Heart right ventricle (tissue), 16 donors: ENCODE results near the gene KLHL12. TPM values are rescaled to one million over a fixed set of nuclear protein-coding genes. Genes with fewer than 3 reads are reported as not detected.
A peak's percentile ranks its signal among the peaks of the same experiment; 100 is the strongest.

Experiments used
- ATAC-seq, 8 donors: fragments of 200-7000 bp; cut with Tn5 transposase; one replicate each; pipeline ENCODE4 v1.9.1; 2020; ENCODE audit warnings: mild to moderate bottlenecking in 8 of 8, moderate library complexity in 8 of 8, moderate number of reproducible peaks in 1 of 8
- DNase-seq, 2 donors: peaks; one replicate each; pipeline ENCODE4 v3.0.0-alpha.2; 2020
- H3K27ac ChIP-seq, 10 donors: fragments of 200-600 bp; sonication (generic) in 2 of 10; one replicate each; pipeline versions ENCODE4 v1.5.0 to v1.8.0; 2020 to 2022; ENCODE audit warnings: mild to moderate bottlenecking in 3 of 10
- H3K27me3 ChIP-seq, 7 donors: fragments of 200-600 bp; one replicate each; pipeline ENCODE4 v1.8.0; 2021 to 2022; ENCODE audit warnings: mild to moderate bottlenecking in 2 of 7
- H3K36me3 ChIP-seq, 9 donors: fragments of 200-600 bp; sonication (generic) in 1 of 9; one replicate each; pipeline versions ENCODE4 v1.5.0 to v1.8.0; 2020 to 2022; ENCODE audit warnings: mild to moderate bottlenecking in 2 of 9
- H3K4me1 ChIP-seq, 9 donors: fragments of 200-600 bp; sonication (generic) in 1 of 9; one replicate each; pipeline versions ENCODE4 v1.5.0 to v1.8.0; 2020 to 2022; ENCODE audit warnings: mild to moderate bottlenecking in 4 of 9
- H3K4me3 ChIP-seq, 10 donors: fragments of 200-600 bp; sonication (generic) in 2 of 10; one replicate each; pipeline versions ENCODE4 v1.5.0 to v1.8.0; 2020 to 2022; ENCODE audit warnings: mild to moderate bottlenecking in 7 of 10, moderate library complexity in 2 of 10
- H3K9me3 ChIP-seq, 11 donors: fragments of 200-600 bp in 10 of 11; sonication (generic) in 2 of 11; one replicate each; pipeline versions ENCODE4 v1.5.0 to v1.8.0; 2013 to 2022; ENCODE audit warnings: mild to moderate bottlenecking in 2 of 11, control low read depth in 1 of 11, moderate library complexity in 1 of 11
- CTCF ChIP-seq, 9 donors: fragments of 200-600 bp; sonication (generic) in 2 of 9; IDR thresholded peaks; one replicate each; pipeline versions ENCODE4 v1.5.0 to v1.8.0; 2021 to 2022; ENCODE audit warnings: antibody characterized with exemption in 9 of 9, mild to moderate bottlenecking in 5 of 9, moderate library complexity in 1 of 9
- WGBS, 2 donors: extraction: QIAGEN DNeasy Blood & Tissue Kit; methylation state at CpG; one replicate each; pipeline ENCODE4 v1.1.7; 2013; ENCODE audit warnings: inconsistent platforms in 1 of 2; 5-methylcytosine and 5-hydroxymethylcytosine counted together
- intact Hi-C, 10 donors: fragments of 100-400 bp; cut with DNase I; formaldehyde crosslinking; loops; one replicate each; pipeline versions ENCODE4 v1.11.1 to v1.14.2; 2022
- long read RNA-seq, 3 donors: library from polyadenylated mRNA; unstranded; transcript quantifications; one replicate each; pipeline ENCODE4 v2.0.0, GENCODE V29; 2020 to 2021
- polyA plus RNA-seq, 2 donors: library from polyadenylated mRNA; stranded (reverse); fragments of 200-250 nt; gene quantifications; one replicate each; pipeline ENCODE4 v1.2.3, GENCODE V29; 2013
- total RNA-seq, 10 donors: library from RNA; stranded (reverse); fragmentation: NEBNext Ultra II Directional in 3 of 10; extraction: Animal tissue kit (Norgen Biotek cat#: 25700) in 3 of 10; gene quantifications; one replicate each; pipeline versions ENCODE4 v1.2.1 to v1.2.4, GENCODE V29; 2021 to 2023
- donor health status: Arrhythmogenic right ventricular cardiomyopathy.
- donor health status: ischemic (EF 13 %, LVEDD 7.1; RV severe dilation, severe dysfunction).
- donor health status: healthy with polysubstance abuse.
- donor health status: DM: no; HTN: yes; CAD: no.
- donor health status: DM: no; HTN: no; CAD: no.
- donor health status: ischemic (EF 25% LVEDD 6.9; RV normal size, moderate dysfunction).
- donor health status: ischemic (EF 25% LVEDD 5.7; RV mildly dilated, moderate dysfunction).
- donor health status: healthy.
- donor health status: DM: yes; HTN: yes; CAD: no.
- donor health status: Ischemic cardiomyopathy.
- donor health status: ischemic (EF 35%, LVEDD 5.7; RV mildly dilated, moderate dysfunction).
- donor health status: nonischemic (EF 11% LVEDD 7.7; RV severe dilation, severe dysfunction).
- donor health status: DM: yes; HTN: yes; CAD: no.
- donor health status: PGD.
- donor health status: ischemic (EF 29% LVEDD 5.4; RV normal size, mild dysfunction).
- donor health status: nonischemic (EF 23%, LVEDD 6.1; RV moderate dilation, normal function).

KLHL12 gene
- total RNA-seq (10 to 100 TPM; 15.1 to 31.5 (median 22.7) TPM), polyA plus RNA-seq (10 to 100 TPM in 1 of 2 donors, 1 to 10 TPM in 1; 9.8 to 10.6 TPM)
- long read RNA-seq, donor 1, transcript KLHL12-203 (12 exons, 3,359 nt), result major isoform, 30 of 34 reads
- long read RNA-seq, donor 1, partial matches to known transcripts, result 2 of 34 reads
- long read RNA-seq, donor 1, other reads (novel, unspliced or antisense), result 2 of 34 reads
- long read RNA-seq, donor 2, transcript KLHL12-203 (12 exons, 3,359 nt), result major isoform, 30 of 34 reads
- long read RNA-seq, donor 2, partial matches to known transcripts, result 3 of 34 reads
- long read RNA-seq, donor 2, other reads (novel, unspliced or antisense), result 1 of 34 reads
- long read RNA-seq, donor 3, transcript KLHL12-203 (12 exons, 3,359 nt), result major isoform, 25 of 32 reads
- long read RNA-seq, donor 3, partial matches to known transcripts, result 5 of 32 reads
- long read RNA-seq, donor 3, other reads (novel, unspliced or antisense), result 2 of 32 reads

GRCh38 chr1:202926581-202927491, at the start of gene KLHL12:
Gene KLHL12, minus strand, starts transcription at chr1:202927234. Its CDS starts 2,072 bp downstream, at chr1:202925162.
- peaks cover 2 to 48% (median 18%) of the 10 kb centered on the region in 9 donors for H3K4me1 ChIP-seq
- intact Hi-C loops, result loop anchor here in 9 of 10 donors (2.0 to 10.0 kb wide), 8 partner anchors 35 to 72 kb away; partner anchors contain the start of genes CYB5R1 (in 4 of the 9) and RABIF (in 2 of the 9)
- ATAC-seq, result peak; percentile 99 to 100 (median 99)
- WGBS, 2 donors, result 0 to 1% methylated on average over 56 to 57 of the region's 57 CpGs
- H3K9me3 ChIP-seq, result no peaks in the 10 kb centered on the region
- peak; percentile 96 to 97 for DNase-seq
- H3K27me3 ChIP-seq, result no peaks in the 10 kb centered on the region
- H3K4me3 ChIP-seq, result peak within 1 kb of the TSS; percentile 66 to 98 (median 82)
- TF ChIP-seq CTCF (IDR thresholded peaks at IDR 0.05), result peak in 8 of 9 donors; percentile 27 to 70 (median 60)
- peaks cover 0 to 30% (median 4%) of the 10 kb centered on the region in 9 donors for H3K36me3 ChIP-seq
- peak within 1 kb of the TSS; percentile 86 to 96 (median 95) for H3K27ac ChIP-seq

- intact Hi-C loops, result no loop called here
- Histone ChIP-seq H3K36me3 (no peaks in the 10 kb centered on the region), H3K27me3 (peaks cover 0 to 26% (median 15%) of the 10 kb centered on the region in 7 donors), H3K4me3 (no peak overlapping the region), H3K9me3 (no peaks in the 10 kb centered on the region), H3K4me1 (no peaks in the 10 kb centered on the region), H3K27ac (no peak overlapping the region)
- 48 to 49% methylated on average over 3 of the region's 3 CpGs for WGBS, 2 donors
- no peak for TF ChIP-seq CTCF (IDR thresholded peaks at IDR 0.05)
- no peak for DNase-seq
- no peak for ATAC-seq
These were observed 49.6 kb upstream of the KLHL12 start for GRCh38 chr1:202976633-202977032.

GRCh38 chr1:202974856-202975255, 47.8 kb upstream of the KLHL12 start:
- no peak overlapping the region for H3K27ac ChIP-seq
- WGBS, 2 donors, result 85 to 88% methylated on average over 3 of the region's 3 CpGs
- H3K4me1 ChIP-seq, result peaks cover 0 to 4% (median 0%) of the 10 kb centered on the region in 9 donors
- no peaks in the 10 kb centered on the region for H3K36me3 ChIP-seq
- ATAC-seq, result no peak
- H3K4me3 ChIP-seq, result no peak overlapping the region
- H3K9me3 ChIP-seq, result no peaks in the 10 kb centered on the region
- no peak for DNase-seq
- no peak for TF ChIP-seq CTCF (IDR thresholded peaks at IDR 0.05)
- intact Hi-C loops, result no loop called here
- peaks cover 0 to 26% (median 15%) of the 10 kb centered on the region in 7 donors for H3K27me3 ChIP-seq

GRCh38 chr1:202972046-202972445, 45.0 kb upstream of the KLHL12 start:
- H3K4me3 ChIP-seq, result no peak overlapping the region
- H3K9me3 ChIP-seq, result no peaks in the 10 kb centered on the region
- ATAC-seq (no peak), DNase-seq (no peak)
- peaks cover 0 to 13% (median 1%) of the 10 kb centered on the region in 7 donors for H3K27me3 ChIP-seq
- H3K27ac ChIP-seq, result no peak overlapping the region
- intact Hi-C loops, result no loop called here
- WGBS, 2 donors, result 67 to 68% methylated on average over 4 of the region's 4 CpGs
- peaks cover 6 to 25% (median 14%) of the 10 kb centered on the region in 9 donors for H3K4me1 ChIP-seq
- TF ChIP-seq CTCF (IDR thresholded peaks at IDR 0.05), result no peak
- no peaks in the 10 kb centered on the region for H3K36me3 ChIP-seq
